Measurements from ENCODE around the gene ARHGEF40.

Gene ARHGEF40

GRCh38 chr14:21083565-21084325 is 13.6 kb downstream of the ARHGEF40 start:
- DNase-seq (ENCODE audit: low spot score) = no peak

DNA sequence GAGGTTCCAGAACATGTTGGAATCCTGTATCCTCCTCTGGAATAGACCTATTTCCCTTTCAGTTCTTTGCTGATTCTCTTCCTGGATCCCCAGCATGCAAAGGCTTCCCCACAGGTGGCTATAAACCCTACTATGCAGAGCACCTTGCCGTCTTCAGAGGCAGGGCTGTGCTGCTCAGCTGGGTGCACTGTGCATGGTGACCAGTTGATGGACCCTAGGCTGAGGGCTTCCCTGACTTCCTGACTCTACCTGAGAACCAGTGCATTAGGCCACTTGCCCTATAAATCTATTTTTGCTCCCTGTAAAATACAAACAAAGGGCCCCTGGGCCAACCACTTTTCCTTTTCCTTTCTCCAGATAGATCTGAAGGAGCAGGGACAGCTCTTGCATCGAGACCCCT is 14.3 kb downstream of the ARHGEF40 start:
- no peak for DNase-seq (ENCODE audit: low spot score)

DNA sequence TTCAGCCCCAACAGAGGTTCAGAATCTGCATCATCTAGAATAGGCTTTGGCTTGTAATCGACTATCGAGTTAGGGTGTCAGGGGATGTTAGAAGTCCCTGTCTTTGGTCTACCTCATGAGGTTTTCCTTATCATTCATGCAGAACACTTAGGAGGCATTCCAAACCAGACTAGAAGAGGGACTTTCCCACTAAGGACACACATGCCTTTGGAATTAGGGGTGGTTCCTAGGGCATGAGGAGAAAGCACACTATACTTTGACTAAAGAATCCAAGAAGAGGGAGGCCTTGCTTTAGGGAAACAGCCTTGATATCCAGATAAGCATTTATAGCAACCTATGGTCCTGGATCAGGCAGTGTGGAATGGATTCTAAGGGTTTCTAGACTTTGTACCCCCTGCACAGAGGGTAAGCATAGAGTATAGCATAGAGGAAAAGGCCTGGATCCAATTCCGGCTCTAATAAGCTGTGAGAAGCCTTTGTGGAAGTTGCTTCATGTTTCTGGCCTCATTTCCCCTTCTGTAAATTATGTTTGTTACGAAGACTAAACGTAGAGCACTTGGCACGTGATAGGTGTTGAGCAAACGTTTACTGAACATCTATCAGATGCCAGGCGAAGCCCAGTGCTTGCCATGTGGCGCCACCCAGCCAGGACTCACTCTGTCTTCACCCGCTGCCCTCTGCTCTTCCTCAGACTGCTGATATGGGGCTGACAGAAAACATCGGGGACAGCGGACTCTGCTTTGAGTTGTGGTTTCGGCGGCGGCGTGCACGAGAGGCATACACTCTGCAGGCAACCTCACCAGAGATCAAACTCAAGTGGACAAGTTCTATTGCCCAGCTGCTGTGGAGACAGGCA is 15.1 kb downstream of the ARHGEF40 start:
- DNase-seq (ENCODE audit: low spot score) = peak; percentile 69

DNA sequence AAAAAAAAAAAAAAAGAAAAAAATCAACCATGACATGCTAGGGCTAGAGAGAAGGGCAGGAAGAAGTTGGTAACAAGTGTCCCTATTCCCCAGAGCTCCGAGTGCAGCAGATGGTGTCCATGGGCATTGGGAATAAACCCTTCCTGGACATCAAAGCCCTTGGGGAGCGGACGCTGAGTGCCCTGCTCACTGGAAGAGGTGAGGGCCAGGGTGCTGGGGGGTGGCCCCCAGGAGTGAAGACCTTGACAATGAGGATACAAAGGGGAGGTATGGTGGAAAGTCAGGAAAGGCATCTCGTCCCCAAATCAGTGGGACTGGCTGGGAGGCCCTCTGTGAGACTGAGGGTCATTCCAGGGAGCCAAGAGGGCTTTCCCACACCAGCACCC is 16.8 kb downstream of the ARHGEF40 start:
- DNase-seq (ENCODE audit: low spot score) = no peak

GRCh38 chr14:21087294-21088091 is 17.4 kb downstream of the ARHGEF40 start:
- DNase-seq (ENCODE audit: low spot score) = peak; percentile 69

DNA sequence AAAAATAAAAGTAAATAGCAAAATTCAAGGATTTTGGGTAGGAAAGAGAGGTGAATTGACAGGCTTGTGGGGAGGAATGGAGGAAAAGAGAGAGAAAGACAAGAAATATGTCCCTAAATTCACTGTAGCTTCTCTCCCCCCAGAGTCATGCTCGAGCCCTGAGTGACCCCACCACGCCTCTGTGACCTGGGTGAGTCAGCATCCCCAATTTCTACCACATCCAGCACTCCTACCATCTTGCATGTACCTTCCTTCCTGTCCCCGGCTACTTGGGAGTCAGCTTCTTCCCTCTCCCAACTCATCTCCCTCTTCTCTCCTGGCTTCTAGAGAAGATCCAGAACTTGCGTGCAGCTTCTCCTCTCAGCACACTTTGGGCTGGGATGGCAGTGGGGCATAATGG is 18.6 kb downstream of the ARHGEF40 start:
- peak; percentile 4 for DNase-seq (ENCODE audit: low spot score)

DNA sequence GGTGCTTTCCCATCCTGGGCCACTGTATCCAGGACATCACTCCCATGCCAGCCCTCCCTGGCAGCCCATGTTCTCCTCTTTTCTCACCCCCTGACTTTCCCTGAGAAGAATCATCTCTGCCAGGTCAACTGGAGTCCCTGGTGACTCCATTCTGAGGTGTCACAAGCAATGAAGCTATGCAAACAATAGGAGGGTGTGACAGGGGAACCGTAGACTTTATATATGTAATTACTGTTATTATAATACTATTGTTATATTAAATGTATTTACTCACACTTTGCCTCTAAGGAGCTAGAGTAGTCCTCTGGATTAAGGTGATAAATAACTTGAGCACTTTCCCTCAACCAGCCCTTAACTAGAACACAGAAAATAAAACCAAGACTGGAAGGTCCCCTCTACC is 19.2 kb downstream of the ARHGEF40 start:
- DNase-seq (ENCODE audit: low spot score) = no peak

DNA sequence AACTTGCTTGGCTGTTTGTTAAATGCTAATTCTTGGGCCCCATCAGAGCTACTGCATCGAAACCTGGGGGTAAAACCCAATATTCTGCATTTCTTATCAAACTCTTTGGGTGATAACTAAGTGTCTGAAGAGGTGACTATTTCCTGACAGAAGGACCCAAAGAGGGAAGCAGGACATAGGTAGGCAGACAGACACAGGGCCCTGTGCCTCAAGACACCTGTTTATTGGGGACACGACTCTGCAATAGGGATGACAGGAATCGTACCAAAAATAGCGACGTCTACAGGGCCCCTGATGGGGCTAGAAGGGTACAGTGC is 19.7 kb downstream of the ARHGEF40 start:
- no peak for DNase-seq (ENCODE audit: low spot score)

- DNase-seq (ENCODE audit: low spot score) = peak; percentile 51
These were observed 20.3 kb downstream of the ARHGEF40 start for GRCh38 chr14:21090194-21090939.

- DNase-seq (ENCODE audit: low spot score) = peak; percentile 7
These were observed 21.0 kb downstream of the ARHGEF40 start for GRCh38 chr14:21090940-21091663.

DNA sequence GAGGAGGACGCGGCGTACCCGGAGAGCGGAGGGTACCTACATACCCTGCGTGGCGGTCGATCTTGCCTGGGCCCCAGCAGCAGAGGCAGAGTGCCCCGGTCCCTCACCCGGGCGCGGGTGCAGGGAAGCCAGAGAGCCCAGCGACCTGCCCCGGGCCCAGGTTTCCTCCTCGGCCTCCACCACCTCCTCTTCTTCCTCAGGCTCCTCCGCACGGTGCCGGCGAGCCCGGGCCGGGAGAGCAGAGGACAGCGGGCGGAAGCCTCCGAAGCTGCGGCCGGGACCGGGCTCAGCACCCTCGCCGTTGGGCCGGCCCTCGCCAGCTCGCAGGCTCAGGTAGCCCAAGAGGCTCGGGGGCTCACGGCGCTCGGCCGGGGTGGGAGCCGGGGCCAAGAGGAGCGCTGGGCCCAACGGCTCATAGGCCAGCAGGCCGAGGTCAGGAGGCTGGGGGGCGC is 21.7 kb downstream of the ARHGEF40 start:
- peak; percentile 10 for DNase-seq (ENCODE audit: low spot score)

- DNase-seq (ENCODE audit: low spot score) = peak; percentile 92
These were observed 22.3 kb downstream of the ARHGEF40 start for GRCh38 chr14:21092273-21093011.

GRCh38 chr14:21093018-21093417 is 22.9 kb downstream of the ARHGEF40 start:
- DNase-seq (ENCODE audit: low spot score) = no peak

- peak; percentile 14 for DNase-seq (ENCODE audit: low spot score)
These were observed 23.9 kb downstream of the ARHGEF40 start for GRCh38 chr14:21093769-21094681.

GRCh38 chr14:21095430-21096205 is 25.5 kb downstream of the ARHGEF40 start:
- peak; percentile 69 for DNase-seq (ENCODE audit: low spot score)

DNA sequence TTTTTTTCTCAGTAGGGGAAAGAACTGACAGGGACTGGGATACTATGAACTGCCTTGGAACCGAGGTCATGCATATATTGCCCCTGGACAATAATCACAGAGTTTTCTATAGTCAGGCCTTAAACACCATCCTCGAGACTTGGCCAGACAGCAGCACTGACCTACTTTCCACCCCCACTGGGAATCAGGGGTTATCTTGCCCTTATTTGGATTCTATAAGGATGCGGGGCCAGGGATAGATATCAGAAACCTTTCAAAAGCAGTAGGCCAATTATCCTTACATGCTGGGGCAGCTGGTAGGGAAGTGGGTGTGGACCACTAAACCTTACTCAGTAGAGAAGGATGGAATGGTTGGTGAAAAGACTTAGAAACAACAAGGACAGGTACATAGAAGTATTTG is 26.3 kb downstream of the ARHGEF40 start:
- DNase-seq (ENCODE audit: low spot score) = no peak

GRCh38 chr14:21096978-21097635 is 27.0 kb downstream of the ARHGEF40 start:
- DNase-seq (ENCODE audit: low spot score) = no peak

DNA sequence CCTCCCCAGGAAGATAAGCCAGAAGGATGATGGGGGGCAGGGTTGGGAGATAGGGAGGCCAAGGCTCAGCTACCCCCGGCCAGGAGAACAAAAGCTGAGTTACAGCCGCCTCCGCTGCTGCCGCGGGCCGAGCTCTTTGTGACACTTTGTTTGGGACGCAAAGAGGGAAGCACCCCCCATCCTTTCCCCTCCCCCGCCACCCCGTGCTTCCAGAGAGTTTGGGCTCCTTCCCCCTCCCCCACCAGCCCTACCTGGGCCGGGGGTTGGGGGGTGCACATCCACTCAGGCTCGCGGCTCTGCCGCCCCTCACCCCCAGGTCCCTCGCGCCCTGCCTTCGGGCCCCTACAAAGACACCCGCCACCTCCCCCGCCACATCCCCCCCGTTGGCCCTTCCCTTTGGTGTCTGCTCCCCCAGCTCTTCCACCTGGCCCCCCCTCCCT is 27.6 kb downstream of the ARHGEF40 start:
- DNase-seq (ENCODE audit: low spot score) = no peak

All from GM03348 (cell line).